GM12878 (cell line): Measurements from ENCODE around the gene OR51T1. TPM values are rescaled to one million over a fixed set of nuclear protein-coding genes. Genes with fewer than 3 reads are reported as not detected.

Source experiments
- ATAC-seq: fragments of 200-7000 bp; cut with Tn5 transposase; 3 replicates; pipeline ENCODE4 v1.9.1; 2020; ENCODE audit warnings: mild to moderate bottlenecking, moderate library complexity
- BruUV-seq: library from RNA; stranded (reverse); fragments of 400-500 nt; replicated peaks from 2 replicates; lab custom pipeline; 2021; lab: Mats Ljungman, UMichigan
- CTCF ChIA-PET: fragments of 300-600 bp; sonication (Branson Sonifier 250); formaldehyde crosslinking; extraction: SDS; loops from one replicate; lab custom pipeline; 2021; ENCODE audit warnings: inconsistent platforms; lab: Yijun Ruan, JAX
- POLR2A ChIA-PET: fragments of 350-600 bp; formaldehyde crosslinking; extraction: SDS; loops from one replicate; lab custom pipeline; 2021; ENCODE audit warnings: inconsistent platforms; lab: Charles Lee
- RAD21 ChIA-PET: fragments of 300-600 bp; sonication (Branson Sonifier 250); formaldehyde crosslinking; loops from one replicate; lab custom pipeline; 2023; ENCODE audit warnings: antibody characterized with exemption; ENCODE audit not compliant: unreplicated experiment; lab: Charles Lee
- SMC1A ChIA-PET: fragments of 300-600 bp; sonication (Branson Sonifier 250); formaldehyde crosslinking; loops from one replicate; lab custom pipeline; 2023; ENCODE audit not compliant: unreplicated experiment, uncharacterized antibody; lab: Charles Lee
- DNase-seq: peaks from one replicate; pipeline ENCODE4 v3.0.0-alpha.2; 2011; ENCODE audit warnings: low read depth, low spot score
- FAIRE-seq: peaks from 3 replicates; lab custom pipeline; 2011; peaks lifted over from hg19 to GRCh38; lab: Jason Lieb, UNC
- H2AFZ ChIP-seq: 2 replicates; pipeline ENCODE4 v1.6.0; 2011; ENCODE audit warnings: low read depth, low read length, control low read depth; ENCODE audit not compliant: control insufficient read depth
- H3K27ac ChIP-seq: 2 replicates; pipeline ENCODE4 v1.5.1; 2011; ENCODE audit warnings: control low read depth; ENCODE audit not compliant: control insufficient read depth, insufficient read depth
- H3K27me3 ChIP-seq, 2 experiments: replicated peaks in 1 of 2; 2 replicates each; pipeline versions ENCODE4 v1.6.0 to v1.6.1; 2011; ENCODE audit warnings: low read length in 1 of 2; ENCODE audit not compliant: control insufficient read depth in 2 of 2, insufficient read depth in 2 of 2
- H3K36me3 ChIP-seq, 2 experiments: 2 replicates each; pipeline ENCODE4 v1.5.1; 2011; ENCODE audit warnings: low read length in 1 of 2; ENCODE audit not compliant: control insufficient read depth in 2 of 2, insufficient read depth in 2 of 2
- H3K4me1 ChIP-seq: 2 replicates; pipeline ENCODE4 v1.6.1; 2011; ENCODE audit warnings: mild to moderate bottlenecking, low read length, moderate library complexity, mixed read lengths; ENCODE audit not compliant: control insufficient read depth, insufficient read depth
- H3K4me2 ChIP-seq: 2 replicates; pipeline ENCODE4 v1.6.0; 2011; ENCODE audit warnings: control low read depth; ENCODE audit not compliant: control insufficient read depth, insufficient read depth
- H3K4me3 ChIP-seq: fragments of 200-600 bp; sonication (generic); 2 replicates; pipeline ENCODE4 v1.5.1; 2016
- H3K79me2 ChIP-seq: 2 replicates; pipeline ENCODE4 v1.6.0; 2011; ENCODE audit warnings: low read length; ENCODE audit not compliant: control insufficient read depth, insufficient read depth
- H3K9ac ChIP-seq: 2 replicates; pipeline ENCODE4 v1.8.0; 2011; ENCODE audit warnings: low read length, control low read depth, mixed read lengths; ENCODE audit not compliant: control insufficient read depth, insufficient read depth
- H3K9me3 ChIP-seq: replicated peaks from 3 replicates; pipeline ENCODE4 v1.5.1; 2011; ENCODE audit warnings: mild to moderate bottlenecking, low read length; ENCODE audit not compliant: control insufficient read depth, insufficient read depth
- H4K20me1 ChIP-seq: 2 replicates; pipeline ENCODE4 v1.6.0; 2011; ENCODE audit not compliant: control insufficient read depth, insufficient read depth
- CHD1 ChIP-seq: IDR thresholded peaks from 2 replicates; pipeline ENCODE4 v1.6.1; 2012; ENCODE audit warnings: low read depth, low read length, improper control_type of control experiment
- DPF2 ChIP-seq: fragments of 450-650 bp; IDR thresholded peaks from 2 replicates; pipeline ENCODE4 v1.6.1; 2017; ENCODE audit warnings: mild to moderate bottlenecking
- EGR1 ChIP-seq, 2 experiments: IDR thresholded peaks; 1 replicate in 1 of 2; 2 replicates in 1 of 2; pipeline ENCODE4 v1.6.1; 2011 to 2012; ENCODE audit warnings: low read depth in 2 of 2, low read length in 2 of 2, borderline replicate concordance in 1 of 2, mild to moderate bottlenecking in 1 of 2, moderate library complexity in 1 of 2
- EZH2 ChIP-seq: IDR thresholded peaks from 2 replicates; pipeline ENCODE4 v1.6.1; 2012; ENCODE audit warnings: low read depth, mild to moderate bottlenecking, control low read depth, inconsistent platforms, low read length, borderline replicate concordance; ENCODE audit not compliant: control insufficient read depth
- FOS ChIP-seq: IDR thresholded peaks from 3 replicates; pipeline ENCODE4 v1.6.1; 2011; ENCODE audit warnings: borderline replicate concordance; ENCODE audit not compliant: insufficient read length; ENCODE audit errors: extremely low read depth
- FOXK2 ChIP-seq: fragments of 450-650 bp; IDR thresholded peaks from 2 replicates; pipeline ENCODE4 v1.6.1; 2017; ENCODE audit warnings: mild to moderate bottlenecking, moderate library complexity
- NR2C1 ChIP-seq: fragments of 450-650 bp; IDR thresholded peaks from 2 replicates; pipeline ENCODE4 v1.6.1; 2017; ENCODE audit warnings: antibody characterized with exemption, mild to moderate bottlenecking, moderate library complexity
- RB1 ChIP-seq: fragments of 450-650 bp; formaldehyde crosslinking; IDR thresholded peaks from 2 replicates; pipeline ENCODE4 v1.6.1; 2017; ENCODE audit warnings: mild to moderate bottlenecking, borderline replicate concordance
- SIX5 ChIP-seq: IDR thresholded peaks from 2 replicates; pipeline ENCODE4 v1.6.1; 2011; ENCODE audit warnings: mild to moderate bottlenecking, low read depth, low read length, moderate library complexity; ENCODE audit not compliant: severe bottlenecking
- SREBF2 ChIP-seq: IDR thresholded peaks from 2 replicates; pipeline ENCODE4 v1.6.1; 2012; ENCODE audit warnings: mild to moderate bottlenecking, low read length
- SRF ChIP-seq, 2 experiments: IDR thresholded peaks; 2 replicates each; pipeline ENCODE4 v1.6.1; 2011; ENCODE audit warnings: low read depth in 2 of 2, low read length in 2 of 2, mild to moderate bottlenecking in 1 of 2, moderate library complexity in 1 of 2
- SUPT20H ChIP-seq: IDR thresholded peaks from 2 replicates; pipeline ENCODE4 v1.6.1; 2011; ENCODE audit warnings: low read depth, mild to moderate bottlenecking, low read length, moderate library complexity, borderline replicate concordance; ENCODE audit not compliant: control insufficient read depth
- TARDBP ChIP-seq: IDR thresholded peaks from 2 replicates; pipeline ENCODE4 v1.6.1; 2016; ENCODE audit warnings: borderline replicate concordance
- ZNF622 ChIP-seq: fragments of 450-650 bp; IDR thresholded peaks from 2 replicates; pipeline ENCODE4 v1.6.1; 2017; ENCODE audit warnings: mild to moderate bottlenecking, inconsistent platforms
- WGBS: methylation state at CpG from one replicate; pipeline ENCODE4 v1.1.6; 2016; ENCODE audit warnings: low lambda C conversion rate; ENCODE audit not compliant: insufficient replicate concordance, insufficient coverage; ENCODE audit errors: missing lambda C conversion rate; 5-methylcytosine and 5-hydroxymethylcytosine counted together
- in situ Hi-C: fragments of 300-500 bp; cut with MboI; formaldehyde crosslinking; loops from 9 replicates; pipeline ENCODE4 v1.14.3; 2018; ENCODE audit warnings: mixed read lengths
- intact Hi-C: fragments of 100-400 bp; cut with micrococcal nuclease; formaldehyde crosslinking; loops from one replicate; pipeline ENCODE4 v1.14.2; 2022; ENCODE audit not compliant: unreplicated experiment
- polyA plus RNA-seq, 11 experiments: library from polyadenylated mRNA; depleted of rRNA in 4 of 11; unstranded in 6 of 11; stranded (reverse) in 5 of 11; fragments of >200 nt; fragmentation: Nextera tagmentation in 4 of 11; fragmentation: Illumina TruSeq in 1 of 11; extraction: Ambion mirVana in 4 of 11; extraction: Trizol in 1 of 11; gene quantifications; 1 replicate in 1 of 11; 2 replicates in 10 of 11; pipeline versions ENCODE4 v1.2.1 to v1.2.3, GENCODE V29; 2011 to 2016; ENCODE audit warnings: inconsistent platforms in 2 of 11, missing spikeins in 2 of 11, low read depth in 1 of 11
- total RNA-seq, 4 experiments: library from RNA; depleted of rRNA in 3 of 4; stranded (reverse); fragments of >200 nt in 3 of 4; fragmentation: Illumina TruSeq in 1 of 4; extraction: Trizol in 1 of 4; gene quantifications; 2 replicates each; pipeline versions ENCODE4 v1.2.1 to v1.2.3, GENCODE V29; 2013 to 2021
- TF ChIP-seq, protein P1 (sequence below): fragments of 450-650 bp; IDR thresholded peaks from 2 replicates; pipeline ENCODE4 v1.6.1; 2018; ENCODE audit warnings: mild to moderate bottlenecking, low read depth, moderate library complexity; ENCODE audit not compliant: partially characterized antibody
- TF ChIP-seq, protein P2 (sequence below): IDR thresholded peaks from 2 replicates; pipeline ENCODE4 v1.6.1; 2012; ENCODE audit warnings: low read depth, low read length, improper control_type of control experiment
- TF ChIP-seq, protein P3 (sequence below): IDR thresholded peaks from 2 replicates; pipeline ENCODE4 v1.6.1; 2011; ENCODE audit warnings: borderline replicate concordance, low read depth, mild to moderate bottlenecking, moderate library complexity, low read length; ENCODE audit not compliant: insufficient read depth, poor library complexity, severe bottlenecking

OR51T1 gene
- total and polyA plus RNA-seq, 10 of the 15 experiments (the other 5 are each of a cell fraction or from before 2014, with no cell fraction given): not detected

DNA sequence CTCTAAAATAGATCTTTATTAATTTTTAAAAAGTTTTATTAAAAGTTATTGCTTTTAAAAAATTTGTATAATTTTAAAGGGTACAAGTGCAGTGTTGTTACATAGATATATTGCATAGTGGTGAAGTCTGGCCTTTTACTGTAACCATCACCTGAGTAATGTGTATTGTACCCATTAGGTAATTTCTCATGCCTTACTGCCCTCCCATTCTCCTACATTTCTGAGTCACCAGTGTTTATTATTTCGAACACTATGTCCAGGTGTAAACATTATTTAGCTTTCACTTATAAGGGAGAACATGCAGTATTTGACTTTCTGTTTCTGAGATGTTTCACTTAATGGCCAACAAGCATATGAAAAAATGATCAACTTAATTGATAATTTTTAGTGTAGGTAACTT lies 40.1 kb downstream of the OR51T1 start:
- H3K4me1 ChIP-seq: no peaks in the 10 kb centered on the region
- POLR2A ChIA-PET: no interaction called here
- WGBS: 4% methylated on average over 1 of the region's 1 CpG
- H3K27me3 ChIP-seq: no peaks in the 10 kb centered on the region
- TF ChIP-seq SRF (IDR thresholded peaks at IDR 0.05; ENCODE audit: low read depth in 2 of 2, low read length in 2 of 2) (no peak), EGR1 (IDR thresholded peaks at IDR 0.05; ENCODE audit: borderline replicate concordance in 1 of 2, low read depth in 2 of 2, low read length in 2 of 2) (no peak), NR2C1 (no peak), SIX5 (no peak), CHD1 (no peak), TARDBP (no peak), FOS (no peak), SREBF2 (no peak), ZNF622 (no peak), RB1 (no peak), SUPT20H (no peak), FOXK2 (no peak), EZH2 (no peak), DPF2 (no peak)
- TF ChIP-seq, protein P1, sequence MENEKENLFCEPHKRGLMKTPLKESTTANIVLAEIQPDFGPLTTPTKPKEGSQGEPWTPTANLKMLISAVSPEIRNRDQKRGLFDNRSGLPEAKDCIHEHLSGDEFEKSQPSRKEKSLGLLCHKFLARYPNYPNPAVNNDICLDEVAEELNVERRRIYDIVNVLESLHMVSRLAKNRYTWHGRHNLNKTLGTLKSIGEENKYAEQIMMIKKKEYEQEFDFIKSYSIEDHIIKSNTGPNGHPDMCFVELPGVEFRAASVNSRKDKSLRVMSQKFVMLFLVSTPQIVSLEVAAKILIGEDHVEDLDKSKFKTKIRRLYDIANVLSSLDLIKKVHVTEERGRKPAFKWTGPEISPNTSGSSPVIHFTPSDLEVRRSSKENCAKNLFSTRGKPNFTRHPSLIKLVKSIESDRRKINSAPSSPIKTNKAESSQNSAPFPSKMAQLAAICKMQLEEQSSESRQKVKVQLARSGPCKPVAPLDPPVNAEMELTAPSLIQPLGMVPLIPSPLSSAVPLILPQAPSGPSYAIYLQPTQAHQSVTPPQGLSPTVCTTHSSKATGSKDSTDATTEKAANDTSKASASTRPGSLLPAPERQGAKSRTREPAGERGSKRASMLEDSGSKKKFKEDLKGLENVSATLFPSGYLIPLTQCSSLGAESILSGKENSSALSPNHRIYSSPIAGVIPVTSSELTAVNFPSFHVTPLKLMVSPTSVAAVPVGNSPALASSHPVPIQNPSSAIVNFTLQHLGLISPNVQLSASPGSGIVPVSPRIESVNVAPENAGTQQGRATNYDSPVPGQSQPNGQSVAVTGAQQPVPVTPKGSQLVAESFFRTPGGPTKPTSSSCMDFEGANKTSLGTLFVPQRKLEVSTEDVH: no peak
- TF ChIP-seq, protein P2, sequence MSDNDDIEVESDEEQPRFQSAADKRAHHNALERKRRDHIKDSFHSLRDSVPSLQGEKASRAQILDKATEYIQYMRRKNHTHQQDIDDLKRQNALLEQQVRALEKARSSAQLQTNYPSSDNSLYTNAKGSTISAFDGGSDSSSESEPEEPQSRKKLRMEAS: no peak
- TF ChIP-seq, protein P3, sequence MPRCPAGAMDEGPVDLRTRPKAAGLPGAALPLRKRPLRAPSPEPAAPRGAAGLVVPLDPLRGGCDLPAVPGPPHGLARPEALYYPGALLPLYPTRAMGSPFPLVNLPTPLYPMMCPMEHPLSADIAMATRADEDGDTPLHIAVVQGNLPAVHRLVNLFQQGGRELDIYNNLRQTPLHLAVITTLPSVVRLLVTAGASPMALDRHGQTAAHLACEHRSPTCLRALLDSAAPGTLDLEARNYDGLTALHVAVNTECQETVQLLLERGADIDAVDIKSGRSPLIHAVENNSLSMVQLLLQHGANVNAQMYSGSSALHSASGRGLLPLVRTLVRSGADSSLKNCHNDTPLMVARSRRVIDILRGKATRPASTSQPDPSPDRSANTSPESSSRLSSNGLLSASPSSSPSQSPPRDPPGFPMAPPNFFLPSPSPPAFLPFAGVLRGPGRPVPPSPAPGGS: no peak
- no peak overlapping the region for H3K9ac ChIP-seq
- H3K4me3 ChIP-seq: no peak overlapping the region
- no peaks in the 10 kb centered on the region for H3K36me3 ChIP-seq
- no peak for ATAC-seq
- in situ Hi-C loops (no loop called here), intact Hi-C loops (no loop called here)
- no peak for DNase-seq
- CTCF ChIA-PET: no interaction called here
- no peak for FAIRE-seq
- H3K27ac ChIP-seq: no peak overlapping the region
- no peaks in the 10 kb centered on the region for H3K9me3 ChIP-seq
- SMC1A ChIA-PET: no interaction called here
- no peaks in the 10 kb centered on the region for H3K79me2 ChIP-seq
- no peak overlapping the region for H2AFZ ChIP-seq
- H4K20me1 ChIP-seq: no peaks in the 10 kb centered on the region
- no peak overlapping the region for H3K4me2 ChIP-seq
- RAD21 ChIA-PET: no interaction called here
- BruUV-seq: no TSS peak
